SK-N-SH (cell line): ENCODE results near the gene POLA1.

Source experiments
- CTCF ChIP-seq: fragments of 200-600 bp; sonication (generic); IDR thresholded peaks from 2 replicates; pipeline ENCODE4 v1.6.1; 2017; ENCODE audit warnings: antibody characterized with exemption, mild to moderate bottlenecking, moderate library complexity
- ELF1 ChIP-seq: IDR thresholded peaks from 2 replicates; pipeline ENCODE4 v1.4.0; 2012
- EP300 ChIP-seq, 2 experiments: IDR thresholded peaks; 2 replicates each; pipeline versions ENCODE4 v1.4.0 to v1.6.1; 2012; ENCODE audit warnings: borderline replicate concordance in 1 of 2, low read depth in 1 of 2, low read length in 1 of 2
- EZH2phosphoT487 ChIP-seq: fragments of 200-600 bp; sonication (generic); IDR thresholded peaks from 2 replicates; pipeline ENCODE4 v1.6.1; 2017; ENCODE audit warnings: low read depth, mixed run types, mild to moderate bottlenecking, antibody characterized with exemption, moderate library complexity, borderline replicate concordance
- MXI1 ChIP-seq: IDR thresholded peaks from 2 replicates; pipeline ENCODE4 v1.6.1; 2012; ENCODE audit warnings: mild to moderate bottlenecking, low read depth, low read length, improper control_type of control experiment
- NFIC ChIP-seq: IDR thresholded peaks from 2 replicates; pipeline ENCODE4 v1.4.0; 2012; ENCODE audit warnings: borderline replicate concordance
- RFX5 ChIP-seq: IDR thresholded peaks from 2 replicates; pipeline ENCODE4 v1.6.1; 2012; ENCODE audit warnings: mild to moderate bottlenecking, improper control_type of control experiment, low read length
- TCF12 ChIP-seq: IDR thresholded peaks from 2 replicates; pipeline ENCODE4 v1.4.0; 2012
- YY1 ChIP-seq: IDR thresholded peaks from 2 replicates; pipeline ENCODE4 v1.4.0; 2012; ENCODE audit warnings: low read depth, mild to moderate bottlenecking

DNA sequence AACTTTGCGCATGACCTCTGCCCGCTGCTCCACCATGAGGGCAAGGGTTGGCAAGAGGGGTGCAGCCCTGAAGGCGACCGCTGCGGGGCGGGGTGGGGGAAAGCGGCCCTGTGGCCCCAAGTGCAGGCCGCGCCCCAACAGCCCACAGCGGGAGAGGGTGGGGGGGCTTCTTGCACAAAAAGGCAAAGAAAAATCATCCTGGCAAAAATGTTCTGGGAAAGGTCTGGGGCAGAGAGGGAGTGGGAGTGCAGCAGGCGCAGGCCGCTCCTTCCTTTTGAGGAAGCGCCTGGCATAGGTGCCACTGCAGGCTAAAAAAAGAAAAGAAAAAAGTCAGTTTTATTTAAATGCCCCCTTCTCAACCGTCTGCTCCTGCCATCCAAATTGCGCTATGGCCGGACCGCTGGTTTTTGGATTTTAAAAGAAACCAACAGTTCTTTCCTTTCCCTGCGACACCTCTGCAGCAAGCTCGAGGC is 320.7 kb downstream of the POLA1 start:
- TF ChIP-seq CTCF (no peak), RFX5 (no peak), MXI1 (no peak), NFIC (no peak), ELF1 (no peak), YY1 (no peak), EP300 (IDR thresholded peaks at IDR 0.05; ENCODE audit: borderline replicate concordance in 1 of 2, low read depth in 1 of 2, low read length in 1 of 2) (no peak), TCF12 (no peak), EZH2phosphoT487 (peak; percentile 33; the same call in 1 of the 2 replicates)
